Gastrocnemius medialis (tissue), 4 donors: ENCODE data around the gene CAPZA3. TPM values are rescaled to one million over a fixed set of nuclear protein-coding genes. Genes with fewer than 3 reads are reported as not detected.
"Not testable (repeated sequence)": the region's sequence is repeated elsewhere in the genome, so short reads cannot be mapped to it uniquely, and the experiment has no call there.

Experiments
- ATAC-seq, 2 donors: fragments of 150-250 bp; one replicate each; pipeline ENCODE4 v1.9.1; 2016
- DNase-seq, 2 donors: peaks; one replicate each; pipeline ENCODE4 v3.0.0-alpha.2; 2019
- H3K27ac ChIP-seq, 4 donors: fragments of 200-600 bp; sonication (generic); 1 replicate in 1 of 4; 2 replicates in 3 of 4; pipeline ENCODE4 v1.5.1; 2016 to 2018; ENCODE audit warnings: mild to moderate bottlenecking in 2 of 4, moderate library complexity in 1 of 4
- H3K27me3 ChIP-seq, 3 donors: fragments of 200-600 bp; sonication (generic) in 2 of 3; 1 replicate in 1 of 3; 2 replicates in 2 of 3; pipeline versions ENCODE4 v1.5.1 to v1.6.0; 2016 to 2019; ENCODE audit warnings: mild to moderate bottlenecking in 1 of 3, moderate library complexity in 1 of 3
- H3K36me3 ChIP-seq, 2 donors: fragments of 200-600 bp; sonication (generic) in 1 of 2; one replicate each; pipeline ENCODE4 v1.5.1; 2017 to 2018
- H3K4me1 ChIP-seq, 2 donors: fragments of 200-600 bp; sonication (generic) in 1 of 2; one replicate each; pipeline ENCODE4 v1.5.1; 2016 to 2017; ENCODE audit warnings: mild to moderate bottlenecking in 2 of 2
- H3K4me3 ChIP-seq, 4 donors: fragments of 200-600 bp; sonication (generic) in 3 of 4; 1 replicate in 1 of 4; 2 replicates in 3 of 4; pipeline ENCODE4 v1.5.1; 2016 to 2019; ENCODE audit warnings: mild to moderate bottlenecking in 2 of 4
- H3K9me3 ChIP-seq, 3 donors: fragments of 200-600 bp; sonication (generic) in 2 of 3; 1 replicate in 1 of 3; 2 replicates in 2 of 3; pipeline ENCODE4 v1.5.1; 2016 to 2019
- CTCF ChIP-seq, 5 experiments: fragments of 450-650 bp in 3 of 5; fragments of 200-600 bp in 2 of 5; sonication (generic) in 2 of 5; IDR thresholded peaks in 4 of 5; conservative IDR thresholded peaks in 1 of 5; 1 replicate in 4 of 5; 2 replicates in 1 of 5; pipeline ENCODE4 v1.5.1; 2016 to 2019; ENCODE audit warnings: antibody characterized with exemption in 5 of 5, mild to moderate bottlenecking in 3 of 5, moderate library complexity in 3 of 5
- POLR2A ChIP-seq, 2 donors: fragments of 450-650 bp; IDR thresholded peaks; one replicate each; pipeline ENCODE4 v1.6.1; 2017; ENCODE audit warnings: antibody characterized with exemption in 2 of 2, mild to moderate bottlenecking in 2 of 2, moderate library complexity in 2 of 2
- in situ Hi-C, 4 donors: fragments of 200-750 bp; cut with MboI; loops; one replicate each; pipeline versions ENCODE4 v1.15.0 to v1.8.0; 2017; ENCODE audit warnings: low sequenced_read_pairs in 4 of 4
- intact Hi-C: fragments of 100-400 bp; cut with DNase I; formaldehyde crosslinking; loops from one replicate; pipeline ENCODE4 v1.15.1; 2023; ENCODE audit warnings: low total_unique reads
- total RNA-seq, 4 donors: library from RNA; depleted of rRNA; stranded (reverse); fragments of >200 nt; gene quantifications; one replicate each; pipeline versions ENCODE4 v1.1.0 to v1.2.3, GENCODE V29; 2016

CAPZA3 gene
- total RNA-seq, 4 donors from 2014 or later, result not detected

GRCh38 chr12:18755341-18755740 lies 17.4 kb downstream of the CAPZA3 start:
- intact Hi-C loops, result no loop called here
- Histone ChIP-seq H3K27ac (no peak overlapping the region), H3K27me3 (no peaks in the 10 kb centered on the region), H3K4me1 (no peaks in the 10 kb centered on the region), H3K9me3 (no peaks in the 10 kb centered on the region), H3K4me3 (no peak overlapping the region), H3K36me3 (no peaks in the 10 kb centered on the region)
- in situ Hi-C loops, result no loop called here
- TF ChIP-seq POLR2A (IDR thresholded peaks at IDR 0.05) (no peak), CTCF (IDR thresholded peaks at IDR 0.05 in 4 of 5, conservative IDR thresholded peaks at IDR 0.05 in 1 of 5) (no peak)
- DNase-seq, result no peak
- no peak for ATAC-seq

- in situ Hi-C loops, ATAC-seq, DNase-seq, intact Hi-C loops, H3K27me3 ChIP-seq, H3K36me3 ChIP-seq, H3K4me3 ChIP-seq, H3K27ac ChIP-seq, H3K4me1 ChIP-seq, H3K9me3 ChIP-seq: not testable (repeated sequence)
Observed at GRCh38 chr12:18766479-18766878, 28.6 kb downstream of the CAPZA3 start.

- ATAC-seq, result no peak
- TF ChIP-seq POLR2A (IDR thresholded peaks at IDR 0.05), result no peak
- TF ChIP-seq CTCF (IDR thresholded peaks at IDR 0.05 in 4 of 5, conservative IDR thresholded peaks at IDR 0.05 in 1 of 5), result no peak
- in situ Hi-C loops, result no loop called here
- Histone ChIP-seq H3K27me3 (no peaks in the 10 kb centered on the region), H3K36me3 (no peaks in the 10 kb centered on the region), H3K9me3 (no peaks in the 10 kb centered on the region), H3K4me1 (no peaks in the 10 kb centered on the region), H3K27ac (no peak overlapping the region), H3K4me3 (no peak overlapping the region)
- intact Hi-C loops, result no loop called here
- no peak for DNase-seq
Observed at GRCh38 chr12:18782827-18783226, 44.9 kb downstream of the CAPZA3 start.

GRCh38 chr12:18785465-18785864 lies 47.5 kb downstream of the CAPZA3 start:
- H3K4me3 ChIP-seq, H3K4me1 ChIP-seq, H3K27me3 ChIP-seq, intact Hi-C loops, ATAC-seq, H3K36me3 ChIP-seq, DNase-seq, H3K27ac ChIP-seq, H3K9me3 ChIP-seq, in situ Hi-C loops: not testable (repeated sequence)

Other genes with a start within 250 kb of the CAPZA3 start
- gene PLCZ1, start 107 bp upstream of the CAPZA3 start, total RNA-seq, result not detected